ENCODE data around the gene TECPR2. TPM values are rescaled to one million over a fixed set of nuclear protein-coding genes. Genes with fewer than 3 reads are reported as not detected.

The TECPR2 gene
- total and polyA plus RNA-seq, 2 of the 13 experiments (the other 11 are each of a cell fraction or from before 2014, with no cell fraction given) = 3.5 to 5.7 TPM

DNA sequence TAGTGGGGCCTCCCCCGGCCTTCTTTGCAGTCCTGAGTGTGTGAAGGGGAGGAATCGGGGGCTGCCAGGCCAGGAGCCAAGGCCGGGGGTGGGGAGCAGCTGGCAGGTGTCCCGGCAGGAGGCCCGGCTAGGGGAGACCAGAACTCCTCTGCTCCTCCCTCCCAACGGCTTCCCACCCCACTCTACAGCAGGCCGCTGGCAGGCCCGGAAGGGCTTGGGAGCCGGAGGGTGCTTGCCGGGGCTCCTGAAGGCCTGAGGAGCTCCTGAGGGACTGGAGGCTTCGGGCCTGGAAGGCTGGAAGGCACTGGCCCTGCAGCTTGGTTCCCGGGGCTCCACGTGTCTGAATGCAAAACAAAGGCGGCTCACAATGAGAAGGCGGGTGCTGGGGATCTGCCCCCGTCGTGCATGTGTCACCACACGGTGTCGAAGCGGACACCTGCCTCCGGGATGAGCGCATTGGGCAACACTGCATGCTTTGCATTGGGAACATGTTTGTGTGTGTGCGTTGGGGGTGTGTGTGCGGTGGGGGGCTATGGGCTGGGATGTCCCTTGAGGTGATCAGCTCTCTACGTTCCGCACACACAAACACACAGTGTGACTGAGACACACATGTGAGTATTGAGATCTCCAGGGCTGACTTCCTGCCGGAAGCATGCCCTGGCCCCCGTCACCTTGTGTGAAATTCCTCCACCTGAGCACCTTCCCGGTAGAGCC lies 177.7 kb downstream of the TECPR2 start (continued):
- TF ChIP-seq, protein P1, sequence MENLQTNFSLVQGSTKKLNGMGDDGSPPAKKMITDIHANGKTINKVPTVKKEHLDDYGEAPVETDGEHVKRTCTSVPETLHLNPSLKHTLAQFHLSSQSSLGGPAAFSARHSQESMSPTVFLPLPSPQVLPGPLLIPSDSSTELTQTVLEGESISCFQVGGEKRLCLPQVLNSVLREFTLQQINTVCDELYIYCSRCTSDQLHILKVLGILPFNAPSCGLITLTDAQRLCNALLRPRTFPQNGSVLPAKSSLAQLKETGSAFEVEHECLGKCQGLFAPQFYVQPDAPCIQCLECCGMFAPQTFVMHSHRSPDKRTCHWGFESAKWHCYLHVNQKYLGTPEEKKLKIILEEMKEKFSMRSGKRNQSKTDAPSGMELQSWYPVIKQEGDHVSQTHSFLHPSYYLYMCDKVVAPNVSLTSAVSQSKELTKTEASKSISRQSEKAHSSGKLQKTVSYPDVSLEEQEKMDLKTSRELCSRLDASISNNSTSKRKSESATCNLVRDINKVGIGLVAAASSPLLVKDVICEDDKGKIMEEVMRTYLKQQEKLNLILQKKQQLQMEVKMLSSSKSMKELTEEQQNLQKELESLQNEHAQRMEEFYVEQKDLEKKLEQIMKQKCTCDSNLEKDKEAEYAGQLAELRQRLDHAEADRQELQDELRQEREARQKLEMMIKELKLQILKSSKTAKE (CRISPR knock-in tag; IDR thresholded peaks at IDR 0.05; ENCODE audit: borderline replicate concordance) = peak; percentile 67
- TF ChIP-seq ZNF558 (CRISPR knock-in tag; IDR thresholded peaks at IDR 0.05; ENCODE audit: borderline replicate concordance) (peak; percentile 35; the same call in 1 of the 2 replicates), ZNF598 (CRISPR knock-in tag; IDR thresholded peaks at IDR 0.05; ENCODE audit: borderline replicate concordance) (no peak), NPAS2 (CRISPR knock-in tag; IDR thresholded peaks at IDR 0.05; ENCODE audit: borderline replicate concordance) (no peak), ZNF879 (CRISPR knock-in tag; IDR thresholded peaks at IDR 0.05) (peak; percentile 89; the same call in 1 of the 2 replicates), JUND (CRISPR knock-in tag; IDR thresholded peaks at IDR 0.05) (peak; percentile 43; the same call in 1 of the 2 replicates), ZBTB7A (CRISPR knock-in tag; IDR thresholded peaks at IDR 0.05) (0 out of 2 replicates have a peak, but pooled peaks have one; percentile 86), HHEX (CRISPR knock-in tag; IDR thresholded peaks at IDR 0.05) (no peak), NFIB (CRISPR knock-in tag; IDR thresholded peaks at IDR 0.05; ENCODE audit: borderline replicate concordance) (no peak), GLI4 (CRISPR knock-in tag; IDR thresholded peaks at IDR 0.05; ENCODE audit: borderline replicate concordance) (no peak), SP4 (CRISPR knock-in tag; IDR thresholded peaks at IDR 0.05) (no peak; the same call in 1 of the 2 replicates), ZEB1 (IDR thresholded peaks at IDR 0.05; ENCODE audit: insufficient replicate concordance, low read depth) (no peak), HOXD1 (CRISPR knock-in tag; IDR thresholded peaks at IDR 0.05) (no peak)
- TF ChIP-seq, protein P2, sequence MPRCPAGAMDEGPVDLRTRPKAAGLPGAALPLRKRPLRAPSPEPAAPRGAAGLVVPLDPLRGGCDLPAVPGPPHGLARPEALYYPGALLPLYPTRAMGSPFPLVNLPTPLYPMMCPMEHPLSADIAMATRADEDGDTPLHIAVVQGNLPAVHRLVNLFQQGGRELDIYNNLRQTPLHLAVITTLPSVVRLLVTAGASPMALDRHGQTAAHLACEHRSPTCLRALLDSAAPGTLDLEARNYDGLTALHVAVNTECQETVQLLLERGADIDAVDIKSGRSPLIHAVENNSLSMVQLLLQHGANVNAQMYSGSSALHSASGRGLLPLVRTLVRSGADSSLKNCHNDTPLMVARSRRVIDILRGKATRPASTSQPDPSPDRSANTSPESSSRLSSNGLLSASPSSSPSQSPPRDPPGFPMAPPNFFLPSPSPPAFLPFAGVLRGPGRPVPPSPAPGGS (CRISPR knock-in tag; IDR thresholded peaks at IDR 0.05) = no peak
- TF ChIP-seq, protein P3, sequence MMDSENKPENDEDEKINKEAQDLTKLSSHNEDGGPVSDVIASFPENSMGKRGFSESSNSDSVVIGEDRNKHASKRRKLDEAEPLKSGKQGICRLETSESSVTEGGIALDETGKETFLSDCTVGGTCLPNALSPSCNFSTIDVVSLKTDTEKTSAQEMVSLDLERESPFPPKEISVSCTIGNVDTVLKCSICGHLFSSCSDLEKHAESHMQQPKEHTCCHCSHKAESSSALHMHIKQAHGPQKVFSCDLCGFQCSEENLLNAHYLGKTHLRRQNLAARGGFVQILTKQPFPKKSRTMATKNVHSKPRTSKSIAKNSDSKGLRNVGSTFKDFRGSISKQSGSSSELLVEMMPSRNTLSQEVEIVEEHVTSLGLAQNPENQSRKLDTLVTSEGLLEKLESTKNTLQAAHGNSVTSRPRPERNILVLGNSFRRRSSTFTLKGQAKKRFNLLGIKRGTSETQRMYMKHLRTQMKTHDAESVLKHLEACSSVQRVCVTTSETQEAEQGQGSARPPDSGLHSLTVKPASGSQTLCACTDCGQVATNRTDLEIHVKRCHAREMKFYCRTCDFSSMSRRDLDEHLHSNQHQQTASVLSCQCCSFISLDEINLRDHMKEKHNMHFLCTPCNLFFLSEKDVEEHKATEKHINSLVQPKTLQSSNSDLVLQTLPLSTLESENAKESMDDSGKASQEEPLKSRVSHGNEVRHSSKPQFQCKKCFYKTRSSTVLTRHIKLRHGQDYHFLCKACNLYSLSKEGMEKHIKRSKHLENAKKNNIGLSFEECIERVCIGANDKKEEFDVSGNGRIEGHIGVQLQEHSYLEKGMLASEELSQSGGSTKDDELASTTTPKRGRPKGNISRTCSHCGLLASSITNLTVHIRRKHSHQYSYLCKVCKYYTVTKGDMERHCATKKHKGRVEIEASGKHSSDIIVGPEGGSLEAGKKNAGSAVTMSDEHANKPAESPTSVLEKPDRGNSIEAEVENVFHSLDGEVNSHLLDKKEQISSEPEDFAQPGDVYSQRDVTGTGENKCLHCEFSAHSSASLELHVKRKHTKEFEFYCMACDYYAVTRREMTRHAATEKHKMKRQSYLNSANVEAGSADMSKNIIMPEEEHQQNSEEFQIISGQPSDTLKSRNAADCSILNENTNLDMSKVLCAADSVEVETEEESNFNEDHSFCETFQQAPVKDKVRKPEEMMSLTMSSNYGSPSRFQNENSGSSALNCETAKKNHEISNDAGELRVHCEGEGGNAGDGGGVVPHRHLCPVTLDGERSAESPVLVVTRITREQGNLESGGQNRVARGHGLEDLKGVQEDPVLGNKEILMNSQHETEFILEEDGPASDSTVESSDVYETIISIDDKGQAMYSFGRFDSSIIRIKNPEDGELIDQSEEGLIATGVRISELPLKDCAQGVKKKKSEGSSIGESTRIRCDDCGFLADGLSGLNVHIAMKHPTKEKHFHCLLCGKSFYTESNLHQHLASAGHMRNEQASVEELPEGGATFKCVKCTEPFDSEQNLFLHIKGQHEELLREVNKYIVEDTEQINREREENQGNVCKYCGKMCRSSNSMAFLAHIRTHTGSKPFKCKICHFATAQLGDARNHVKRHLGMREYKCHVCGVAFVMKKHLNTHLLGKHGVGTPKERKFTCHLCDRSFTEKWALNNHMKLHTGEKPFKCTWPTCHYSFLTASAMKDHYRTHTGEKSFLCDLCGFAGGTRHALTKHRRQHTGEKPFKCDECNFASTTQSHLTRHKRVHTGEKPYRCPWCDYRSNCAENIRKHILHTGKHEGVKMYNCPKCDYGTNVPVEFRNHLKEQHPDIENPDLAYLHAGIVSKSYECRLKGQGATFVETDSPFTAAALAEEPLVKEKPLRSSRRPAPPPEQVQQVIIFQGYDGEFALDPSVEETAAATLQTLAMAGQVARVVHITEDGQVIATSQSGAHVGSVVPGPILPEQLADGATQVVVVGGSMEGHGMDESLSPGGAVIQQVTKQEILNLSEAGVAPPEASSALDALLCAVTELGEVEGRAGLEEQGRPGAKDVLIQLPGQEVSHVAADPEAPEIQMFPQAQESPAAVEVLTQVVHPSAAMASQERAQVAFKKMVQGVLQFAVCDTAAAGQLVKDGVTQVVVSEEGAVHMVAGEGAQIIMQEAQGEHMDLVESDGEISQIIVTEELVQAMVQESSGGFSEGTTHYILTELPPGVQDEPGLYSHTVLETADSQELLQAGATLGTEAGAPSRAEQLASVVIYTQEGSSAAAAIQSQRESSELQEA (CRISPR knock-in tag; IDR thresholded peaks at IDR 0.05; ENCODE audit: not compliant biosample characterization) = no peak
- TF ChIP-seq, protein P4, sequence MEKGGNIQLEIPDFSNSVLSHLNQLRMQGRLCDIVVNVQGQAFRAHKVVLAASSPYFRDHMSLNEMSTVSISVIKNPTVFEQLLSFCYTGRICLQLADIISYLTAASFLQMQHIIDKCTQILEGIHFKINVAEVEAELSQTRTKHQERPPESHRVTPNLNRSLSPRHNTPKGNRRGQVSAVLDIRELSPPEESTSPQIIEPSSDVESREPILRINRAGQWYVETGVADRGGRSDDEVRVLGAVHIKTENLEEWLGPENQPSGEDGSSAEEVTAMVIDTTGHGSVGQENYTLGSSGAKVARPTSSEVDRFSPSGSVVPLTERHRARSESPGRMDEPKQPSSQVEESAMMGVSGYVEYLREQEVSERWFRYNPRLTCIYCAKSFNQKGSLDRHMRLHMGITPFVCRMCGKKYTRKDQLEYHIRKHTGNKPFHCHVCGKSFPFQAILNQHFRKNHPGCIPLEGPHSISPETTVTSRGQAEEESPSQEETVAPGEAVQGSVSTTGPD (CRISPR knock-in tag; IDR thresholded peaks at IDR 0.05) = no peak
